Measurements from ENCODE around the gene CADM2. TPM values are rescaled to one million over a fixed set of nuclear protein-coding genes. Genes with fewer than 3 reads are reported as not detected.

Gene CADM2
- total and polyA plus RNA-seq, 2 donors (not counting 3 experiments of a cell fraction or from before 2014, with no cell fraction given): not detected

- H4K20me1 ChIP-seq (replicated peaks; ENCODE audit: control insufficient read depth, extremely low read depth, insufficient read depth, low read length): no peaks in the 10 kb centered on the region
- BruUV-seq (replicated peaks): no TSS peak
- H3K4me3 ChIP-seq (replicated peaks in 1 of 3; ENCODE audit: insufficient read depth in 1 of 3, low read depth in 1 of 3, low read length in 3 of 3): no peak overlapping the region
- intact Hi-C loops (cut with micrococcal nuclease): no loop called here
- CTCF ChIA-PET: no interaction called here
- no peaks in the 10 kb centered on the region for H3K9me3 ChIP-seq (replicated peaks; ENCODE audit: control insufficient read depth, insufficient read depth, low read length)
- no peak for TF ChIP-seq POLR2A (IDR thresholded peaks at IDR 0.05; ENCODE audit: low read depth, low read length)
- no peak overlapping the region for H2AFZ ChIP-seq (ENCODE audit: low read depth, low read length)
- dilution Hi-C loops (cut with MboI; ENCODE audit: extremely low pct_ligation_motif_present, low sequenced_read_pairs): no loop called here
- H3K36me3 ChIP-seq (ENCODE audit: control insufficient read depth in 2 of 2, extremely low read depth in 1 of 2, insufficient read depth in 2 of 2, low read length in 2 of 2): no peaks in the 10 kb centered on the region
- H3K27ac ChIP-seq (ENCODE audit: insufficient read depth, low read depth, low read length): no peak overlapping the region
- no peaks in the 10 kb centered on the region for H3K9me1 ChIP-seq (replicated peaks; ENCODE audit: control insufficient read depth, extremely low read depth, insufficient read depth, low read length)
- H3K9ac ChIP-seq (replicated peaks; ENCODE audit: extremely low read depth, insufficient read depth, low read length): no peak overlapping the region
- FAIRE-seq (no peak), DNase-seq (ENCODE audit: low read depth, low spot score) (no peak)
- no peaks in the 10 kb centered on the region for H3K27me3 ChIP-seq (ENCODE audit: control insufficient read depth in 2 of 2, insufficient read depth in 2 of 2, low read length in 2 of 2)
- H3K4me1 ChIP-seq (ENCODE audit: control insufficient read depth, extremely low read depth, insufficient read depth, low read length): no peaks in the 10 kb centered on the region
- POLR2A ChIA-PET: no interaction called here
- H3K79me2 ChIP-seq (ENCODE audit: control insufficient read depth, insufficient read depth, low read length): no peaks in the 10 kb centered on the region
- H3K4me2 ChIP-seq (ENCODE audit: insufficient read depth, low read length): no peak overlapping the region
Measured at GRCh38 chr3:85652360-85652759, 693.6 kb downstream of the CADM2 start.

- no peak overlapping the region for H3K4me3 ChIP-seq (replicated peaks in 1 of 3; ENCODE audit: insufficient read depth in 1 of 3, low read depth in 1 of 3, low read length in 3 of 3)
- no peaks in the 10 kb centered on the region for H3K36me3 ChIP-seq (ENCODE audit: control insufficient read depth in 2 of 2, extremely low read depth in 1 of 2, insufficient read depth in 2 of 2, low read length in 2 of 2)
- POLR2A ChIA-PET: no interaction called here
- intact Hi-C loops (cut with micrococcal nuclease): loop anchor here (10.0 kb wide), 1 partner anchor 144 kb away; no protein-coding TSS in a partner anchor
- no peaks in the 10 kb centered on the region for H3K79me2 ChIP-seq (ENCODE audit: control insufficient read depth, insufficient read depth, low read length)
- no peak overlapping the region for H3K27ac ChIP-seq (ENCODE audit: insufficient read depth, low read depth, low read length)
- no peaks in the 10 kb centered on the region for H3K4me1 ChIP-seq (ENCODE audit: control insufficient read depth, extremely low read depth, insufficient read depth, low read length)
- H3K9me3 ChIP-seq (replicated peaks; ENCODE audit: control insufficient read depth, insufficient read depth, low read length): no peaks in the 10 kb centered on the region
- FAIRE-seq (no peak), DNase-seq (ENCODE audit: low read depth, low spot score) (no peak)
- TF ChIP-seq FOS (IDR thresholded peaks at IDR 0.05; ENCODE audit: borderline replicate concordance, insufficient read depth, low read length) (no peak), MAX (IDR thresholded peaks at IDR 0.05; ENCODE audit: insufficient read depth, insufficient read length) (no peak), MYC (IDR thresholded peaks at IDR 0.05; ENCODE audit: low read depth, low read length) (no peak), POLR2A (IDR thresholded peaks at IDR 0.05; ENCODE audit: low read depth, low read length) (no peak), JUN (IDR thresholded peaks at IDR 0.05; ENCODE audit: borderline replicate concordance, insufficient read depth, insufficient read length, low read depth) (no peak), CTCF (IDR thresholded peaks at IDR 0.05; ENCODE audit: extremely low read depth in 1 of 2, insufficient read depth in 1 of 2, low read depth in 1 of 2, low read length in 2 of 2) (no peak), EZH2 (IDR thresholded peaks at IDR 0.05; ENCODE audit: borderline replicate concordance, low read depth, low read length, severe bottlenecking) (no peak), POLR2AphosphoS5 (IDR thresholded peaks at IDR 0.05; ENCODE audit: insufficient read depth, low read depth, low read length) (no peak), GATA2 (IDR thresholded peaks at IDR 0.05; ENCODE audit: insufficient read depth, insufficient read length, low read depth, low read length) (no peak)
- no peaks in the 10 kb centered on the region for H4K20me1 ChIP-seq (replicated peaks; ENCODE audit: control insufficient read depth, extremely low read depth, insufficient read depth, low read length)
- H3K9ac ChIP-seq (replicated peaks; ENCODE audit: extremely low read depth, insufficient read depth, low read length): no peak overlapping the region
- H3K27me3 ChIP-seq (ENCODE audit: control insufficient read depth in 2 of 2, insufficient read depth in 2 of 2, low read length in 2 of 2): no peaks in the 10 kb centered on the region
- H3K9me1 ChIP-seq (replicated peaks; ENCODE audit: control insufficient read depth, extremely low read depth, insufficient read depth, low read length): no peaks in the 10 kb centered on the region
- dilution Hi-C loops (cut with MboI; ENCODE audit: extremely low pct_ligation_motif_present, low sequenced_read_pairs): no loop called here
- BruUV-seq (replicated peaks): no TSS peak
- H3K4me2 ChIP-seq (ENCODE audit: insufficient read depth, low read length): no peak overlapping the region
- H2AFZ ChIP-seq (ENCODE audit: low read depth, low read length): no peak overlapping the region
- CTCF ChIA-PET: no interaction called here
Measured at GRCh38 chr3:85660451-85660850, 701.7 kb downstream of the CADM2 start.
